Pericardium fibroblast (primary cell): ENCODE results near the gene KCNIP2. TPM values are rescaled to one million over a fixed set of nuclear protein-coding genes. Genes with fewer than 3 reads are reported as not detected.

Source experiments
- total RNA-seq: library from RNA; depleted of rRNA; stranded (reverse); fragments of >200 nt; gene quantifications from 2 replicates; pipeline ENCODE4 v1.2.3, GENCODE V29; 2015

KCNIP2 gene
- 0.12 TPM in 1 of 2 replicates, not detected in the other for total RNA-seq

GRCh38 chr10:101843032-101844021 lies at the start of gene KCNIP2:
Gene KCNIP2, minus strand, starts transcription at chr10:101843800. Its CDS starts 232 bp downstream, at chr10:101843568.

GRCh38 chr10:101818119-101818871 lies 25.3 kb downstream of the KCNIP2 start, which contains the start of gene OGA:
Gene OGA, minus strand, starts transcription at chr10:101818444. Its CDS starts 422 bp downstream, at chr10:101818022.

GRCh38 chr10:101782811-101783735 lies 60.5 kb downstream of the KCNIP2 start, which contains the start of gene NPM3:
Gene NPM3, minus strand, starts transcription at chr10:101783446. Its CDS starts 56 bp downstream, at chr10:101783390.

Other genes starting within 250 kb of the KCNIP2 start
- gene FBXW4, start 148.6 kb downstream of the KCNIP2 start, total RNA-seq, result 14.1 and 18.4 TPM in 2 replicates
- not detected in 2 replicates for gene FGF8, start 67.7 kb downstream of the KCNIP2 start, total RNA-seq
- gene NPM3, start 60.4 kb downstream of the KCNIP2 start, total RNA-seq, result 62.3 and 105 TPM in 2 replicates
- gene OGA, start 25.4 kb downstream of the KCNIP2 start, total RNA-seq, result 38.5 and 44.7 TPM in 2 replicates
- gene ARMH3, start 212.4 kb upstream of the KCNIP2 start, total RNA-seq, result 5.7 and 7.7 TPM in 2 replicates
- 32.8 and 38.7 TPM in 2 replicates for gene HPS6, start 221.5 kb upstream of the KCNIP2 start, total RNA-seq